Peyer's patch (tissue), 4 donors: ENCODE results near the gene NME4. TPM values are rescaled to one million over a fixed set of nuclear protein-coding genes. Genes with fewer than 3 reads are reported as not detected.
A peak's percentile ranks its signal among the peaks of the same experiment; 100 is the strongest.
"Not testable (repeated sequence)": the region's sequence is repeated elsewhere in the genome, so short reads cannot be mapped to it uniquely, and the experiment has no call there.

ENCODE experiments used
- DNase-seq, 3 donors: peaks; one replicate each; pipeline ENCODE4 v3.0.0-alpha.2; 2017 to 2019
- H3K27ac ChIP-seq, 4 donors: fragments of 200-600 bp; sonication (generic); one replicate each; pipeline ENCODE4 v1.5.1; 2016 to 2019
- H3K27me3 ChIP-seq, 2 donors: fragments of 200-600 bp; sonication (generic); one replicate each; pipeline ENCODE4 v1.5.1; 2019
- H3K36me3 ChIP-seq, 3 donors: fragments of 200-600 bp; sonication (generic); one replicate each; pipeline ENCODE4 v1.5.1; 2016 to 2019
- H3K4me1 ChIP-seq, 4 donors: fragments of 200-600 bp; sonication (generic); one replicate each; pipeline ENCODE4 v1.5.1; 2016 to 2019
- H3K4me3 ChIP-seq, 4 donors: fragments of 200-600 bp; sonication (generic); 1 replicate in 3 of 4; 2 replicates in 1 of 4; pipeline ENCODE4 v1.5.1; 2016 to 2019; ENCODE audit warnings: mild to moderate bottlenecking in 1 of 4
- H3K9me3 ChIP-seq, 4 donors: fragments of 200-600 bp; sonication (generic); one replicate each; pipeline ENCODE4 v1.5.1; 2016 to 2019; ENCODE audit warnings: mild to moderate bottlenecking in 1 of 4
- POLR2A ChIP-seq, 2 donors: fragments of 450-650 bp; IDR thresholded peaks; one replicate each; pipeline ENCODE4 v1.5.1; 2017; ENCODE audit warnings: antibody characterized with exemption in 2 of 2, mild to moderate bottlenecking in 2 of 2, moderate library complexity in 2 of 2
- total RNA-seq, 4 donors: library from RNA; depleted of rRNA; stranded (reverse); fragments of >200 nt; gene quantifications; one replicate each; pipeline ENCODE4 v1.1.0, GENCODE V29; 2016
- TF ChIP-seq, protein P1 (sequence below), 6 experiments: fragments of 450-650 bp in 4 of 6; fragments of 200-600 bp in 2 of 6; sonication (generic) in 1 of 6; IDR thresholded peaks; one replicate each; pipeline ENCODE4 v1.5.1; 2017 to 2019; ENCODE audit warnings: antibody characterized with exemption in 6 of 6, mild to moderate bottlenecking in 3 of 6, moderate library complexity in 1 of 6

Gene NME4
- total RNA-seq, 4 donors from 2014 or later, result 9.6 to 65.2 (median 29.5) TPM

DNA sequence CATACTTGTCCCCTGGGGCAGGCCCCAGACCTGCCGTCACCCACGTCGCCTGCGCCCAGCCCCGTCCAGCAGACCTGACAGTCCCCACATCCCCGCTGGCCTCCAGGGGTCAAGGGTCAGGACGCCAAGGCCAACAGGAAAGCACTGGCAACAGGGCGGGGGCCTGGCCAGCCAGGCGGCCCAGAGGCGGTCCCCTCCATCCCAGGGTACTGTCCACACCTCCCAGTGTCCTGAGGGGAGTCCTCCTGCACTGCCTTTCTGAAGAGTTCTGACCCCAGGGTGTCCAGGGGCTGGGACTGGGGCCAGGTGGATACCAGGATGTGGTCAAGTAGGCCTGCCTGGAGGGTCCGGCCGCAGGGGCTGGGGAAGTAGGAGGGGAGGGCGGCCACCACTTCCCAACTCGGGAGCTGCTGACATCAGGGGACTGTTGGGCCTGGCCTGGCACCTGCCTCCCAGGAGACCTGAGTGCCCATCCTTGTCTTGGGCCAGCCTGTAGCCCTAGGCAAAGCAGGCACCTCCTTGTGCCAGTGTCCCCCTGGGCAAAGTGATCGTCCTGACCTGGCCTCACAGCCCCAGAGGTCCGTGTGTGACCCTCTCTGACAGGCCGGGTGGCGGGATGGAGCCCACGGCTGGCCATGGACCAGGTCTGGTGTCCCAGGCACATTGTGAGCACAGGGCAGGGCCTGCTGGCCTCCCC is 37.8 kb upstream of the NME4 start:
- H3K4me1 ChIP-seq, result peaks cover 0 to 4% (median 2%) of the 10 kb centered on the region in 4 donors
- H3K9me3 ChIP-seq, result no peaks in the 10 kb centered on the region
- TF ChIP-seq, protein P1, sequence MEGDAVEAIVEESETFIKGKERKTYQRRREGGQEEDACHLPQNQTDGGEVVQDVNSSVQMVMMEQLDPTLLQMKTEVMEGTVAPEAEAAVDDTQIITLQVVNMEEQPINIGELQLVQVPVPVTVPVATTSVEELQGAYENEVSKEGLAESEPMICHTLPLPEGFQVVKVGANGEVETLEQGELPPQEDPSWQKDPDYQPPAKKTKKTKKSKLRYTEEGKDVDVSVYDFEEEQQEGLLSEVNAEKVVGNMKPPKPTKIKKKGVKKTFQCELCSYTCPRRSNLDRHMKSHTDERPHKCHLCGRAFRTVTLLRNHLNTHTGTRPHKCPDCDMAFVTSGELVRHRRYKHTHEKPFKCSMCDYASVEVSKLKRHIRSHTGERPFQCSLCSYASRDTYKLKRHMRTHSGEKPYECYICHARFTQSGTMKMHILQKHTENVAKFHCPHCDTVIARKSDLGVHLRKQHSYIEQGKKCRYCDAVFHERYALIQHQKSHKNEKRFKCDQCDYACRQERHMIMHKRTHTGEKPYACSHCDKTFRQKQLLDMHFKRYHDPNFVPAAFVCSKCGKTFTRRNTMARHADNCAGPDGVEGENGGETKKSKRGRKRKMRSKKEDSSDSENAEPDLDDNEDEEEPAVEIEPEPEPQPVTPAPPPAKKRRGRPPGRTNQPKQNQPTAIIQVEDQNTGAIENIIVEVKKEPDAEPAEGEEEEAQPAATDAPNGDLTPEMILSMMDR (IDR thresholded peaks at IDR 0.05), result no peak
- no peak for TF ChIP-seq POLR2A (IDR thresholded peaks at IDR 0.05)
- no peak for DNase-seq
- H3K36me3 ChIP-seq, result no peaks in the 10 kb centered on the region
- no peak overlapping the region for H3K4me3 ChIP-seq
- no peaks in the 10 kb centered on the region for H3K27me3 ChIP-seq
- H3K27ac ChIP-seq, result no peak overlapping the region

DNA sequence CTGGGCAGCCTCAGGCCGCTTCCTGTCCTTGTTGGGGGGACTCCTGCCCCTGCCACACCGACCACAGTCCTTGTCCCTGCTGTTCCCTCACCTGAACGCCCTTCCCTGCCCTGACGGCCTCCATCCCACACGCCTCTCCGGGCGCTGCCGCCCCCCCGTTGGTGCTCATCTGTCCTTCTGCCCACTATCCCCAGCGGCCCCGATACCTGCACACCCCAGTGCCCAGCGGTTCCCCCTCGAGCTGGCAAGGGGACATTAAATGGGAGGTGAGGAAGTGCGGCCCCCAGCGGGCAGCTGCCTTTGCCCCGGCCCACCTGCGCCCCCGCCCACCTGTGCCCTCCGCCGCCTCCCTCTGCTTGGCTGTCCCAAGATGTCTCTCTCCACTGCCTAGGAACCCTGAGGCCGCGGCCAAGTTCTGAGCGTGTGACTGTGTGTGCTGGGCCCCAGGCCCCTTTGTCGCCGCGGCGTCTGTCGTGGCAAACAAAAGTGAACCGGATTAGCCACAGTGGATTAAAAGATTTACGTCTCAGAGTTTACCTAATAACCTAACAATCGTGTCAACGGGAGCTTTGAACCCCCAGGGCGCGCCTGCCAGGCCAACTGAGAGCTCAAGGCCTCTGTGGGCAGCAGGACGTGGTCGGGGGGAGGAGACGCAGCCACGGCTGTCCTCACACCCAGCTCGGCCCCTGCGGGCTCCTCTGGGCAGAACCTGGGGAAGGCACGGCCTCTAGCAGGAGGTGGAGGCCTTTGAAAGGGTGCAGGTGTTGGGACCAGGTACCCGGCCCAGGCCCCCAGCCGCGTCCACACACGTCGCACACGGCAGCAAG is 36.9 kb upstream of the NME4 start:
- Histone ChIP-seq H3K4me3 (no peak overlapping the region), H3K4me1 (peaks cover 0 to 4% (median 2%) of the 10 kb centered on the region in 4 donors), H3K27ac (no peak overlapping the region), H3K27me3 (no peaks in the 10 kb centered on the region), H3K9me3 (no peaks in the 10 kb centered on the region), H3K36me3 (no peaks in the 10 kb centered on the region)
- no peak for DNase-seq
- TF ChIP-seq POLR2A (IDR thresholded peaks at IDR 0.05), result no peak
- TF ChIP-seq, protein P1 (IDR thresholded peaks at IDR 0.05), result no peak

DNA sequence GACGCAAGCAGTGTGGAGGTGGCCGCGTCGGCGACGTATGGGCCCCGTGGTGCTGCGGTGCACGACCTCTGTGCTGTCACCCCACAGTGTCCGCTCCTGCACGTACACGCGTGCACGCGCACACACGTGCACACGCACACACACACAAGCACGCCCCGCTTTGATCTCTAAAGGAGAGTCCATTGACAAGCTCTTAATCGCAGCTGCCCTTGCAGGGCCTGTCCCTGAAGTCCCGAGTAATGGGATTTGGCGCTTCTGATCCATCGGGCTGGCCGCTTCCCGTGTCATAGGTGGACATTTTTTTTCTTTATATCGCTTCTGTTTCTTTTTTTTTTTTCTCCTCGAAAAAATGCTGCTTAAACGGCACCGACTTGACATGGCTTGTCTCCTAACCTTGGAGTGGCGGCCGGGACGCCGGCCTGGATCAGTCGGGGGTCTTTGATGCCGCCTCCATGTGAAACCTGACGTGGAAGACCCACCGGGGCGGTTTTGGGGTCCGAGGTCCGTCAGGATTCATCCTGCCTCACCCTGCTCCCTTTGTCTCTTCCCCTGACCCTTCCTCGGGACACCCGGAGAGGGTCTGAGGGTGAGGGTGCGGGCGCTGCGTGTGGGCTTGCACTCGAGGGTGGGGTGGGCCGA is 36.2 kb upstream of the NME4 start:
- Histone ChIP-seq H3K9me3 (no peaks in the 10 kb centered on the region), H3K4me1 (peaks cover 0 to 4% (median 2%) of the 10 kb centered on the region in 4 donors), H3K4me3 (no peak overlapping the region), H3K27ac (no peak overlapping the region), H3K27me3 (no peaks in the 10 kb centered on the region), H3K36me3 (no peaks in the 10 kb centered on the region)
- no peak for DNase-seq
- TF ChIP-seq POLR2A (IDR thresholded peaks at IDR 0.05), result no peak
- TF ChIP-seq, protein P1 (IDR thresholded peaks at IDR 0.05), result no peak

DNA sequence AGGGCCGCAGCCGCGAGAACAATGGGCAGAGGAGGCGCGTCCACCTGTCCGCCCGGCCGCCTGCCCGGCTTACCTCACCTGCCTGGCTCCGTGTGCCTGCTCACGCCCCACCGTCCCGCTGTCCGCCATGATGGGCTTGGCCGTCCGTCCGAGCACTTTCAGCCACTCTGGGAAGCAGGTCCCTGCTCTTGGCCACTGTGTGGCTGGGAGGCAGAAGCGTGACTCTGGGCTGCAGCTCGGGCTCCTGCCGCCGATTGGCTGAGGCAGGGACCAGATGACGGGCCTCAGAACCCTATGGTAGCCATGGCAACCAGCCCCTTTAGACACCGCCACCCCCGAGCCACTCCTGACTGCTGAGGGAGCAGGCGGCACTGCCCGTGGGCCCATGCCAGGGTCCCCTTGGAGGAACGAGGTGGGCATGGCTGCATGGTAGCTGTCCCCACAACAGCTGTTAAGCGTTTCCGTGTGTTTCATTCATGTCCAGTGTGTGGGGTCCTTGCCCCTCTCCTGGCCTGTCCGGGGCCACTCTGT is 35.6 kb upstream of the NME4 start:
- H3K36me3 ChIP-seq, result no peaks in the 10 kb centered on the region
- H3K27me3 ChIP-seq, result no peaks in the 10 kb centered on the region
- DNase-seq, result no peak
- no peak for TF ChIP-seq POLR2A (IDR thresholded peaks at IDR 0.05)
- TF ChIP-seq, protein P1 (IDR thresholded peaks at IDR 0.05), result no peak
- no peak overlapping the region for H3K4me3 ChIP-seq
- H3K4me1 ChIP-seq, result peaks cover 0 to 4% (median 2%) of the 10 kb centered on the region in 4 donors
- H3K9me3 ChIP-seq, result no peaks in the 10 kb centered on the region
- no peak overlapping the region for H3K27ac ChIP-seq

DNA sequence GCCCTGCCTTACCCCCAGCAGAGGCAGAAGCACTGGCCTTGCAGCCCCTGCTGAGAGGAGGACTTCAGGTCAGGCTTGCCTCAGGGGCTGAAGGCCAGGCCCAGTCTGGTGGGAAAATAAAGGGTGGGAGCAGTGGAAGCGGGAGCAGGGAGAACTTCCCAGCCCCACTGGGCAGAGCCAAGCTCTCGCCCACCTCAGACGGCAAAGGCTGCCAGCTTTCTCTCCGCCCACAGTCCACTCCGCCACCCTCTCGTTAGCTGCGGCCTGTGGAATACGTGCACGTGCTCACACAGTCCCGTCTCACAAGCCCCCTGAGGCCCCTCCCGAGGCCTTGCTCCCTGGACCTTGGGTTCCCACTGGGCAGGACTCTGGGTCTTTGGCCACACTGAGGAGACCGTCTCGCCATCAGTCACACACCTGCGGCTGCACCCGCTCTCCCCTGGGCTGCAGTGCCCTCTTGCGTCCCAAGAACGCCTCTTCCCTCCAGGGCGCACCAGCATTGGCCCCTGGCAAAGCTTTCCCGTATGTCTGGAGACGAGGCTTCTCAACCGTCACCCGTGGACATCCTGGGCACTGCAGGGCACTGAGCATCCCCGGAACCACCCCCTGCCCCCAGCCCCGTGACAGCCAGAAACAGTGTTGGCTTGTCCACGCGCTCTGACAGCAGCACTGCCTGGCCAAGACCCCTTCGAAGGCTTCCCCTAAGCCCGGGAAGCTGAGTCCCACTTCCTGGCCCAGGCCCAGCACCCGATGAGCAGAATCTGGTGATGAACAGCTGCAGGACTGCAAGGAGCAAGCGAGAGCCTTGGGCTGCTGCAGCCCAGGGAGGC is 34.9 kb upstream of the NME4 start:
- DNase-seq, result peak; percentile 66 to 90 (median 87)
- H3K27me3 ChIP-seq, result no peaks in the 10 kb centered on the region
- H3K27ac ChIP-seq, result no peak overlapping the region
- peaks cover 0 to 4% (median 2%) of the 10 kb centered on the region in 4 donors for H3K4me1 ChIP-seq
- no peak overlapping the region for H3K4me3 ChIP-seq
- H3K9me3 ChIP-seq, result no peaks in the 10 kb centered on the region
- no peak for TF ChIP-seq POLR2A (IDR thresholded peaks at IDR 0.05)
- TF ChIP-seq, protein P1 (IDR thresholded peaks at IDR 0.05), result peak; percentile 61 to 91 (median 81)
- peaks cover 0 to 6% (median 0%) of the 10 kb centered on the region in 3 donors for H3K36me3 ChIP-seq

DNA sequence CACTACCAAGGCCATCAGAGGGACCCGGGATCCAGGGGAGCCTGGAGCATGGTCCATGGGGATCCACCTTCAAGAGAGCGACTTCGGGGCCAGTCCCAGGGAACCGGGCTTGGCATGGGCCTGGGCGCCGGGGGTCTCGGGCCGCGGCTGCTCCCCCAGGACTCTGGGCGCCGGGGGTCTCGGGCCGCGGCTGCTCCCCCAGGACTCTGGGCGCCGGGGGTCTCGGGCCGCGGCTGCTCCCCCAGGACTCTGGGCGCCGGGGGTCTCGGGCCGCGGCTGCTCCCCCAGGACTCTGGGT is 34.3 kb upstream of the NME4 start:
- DNase-seq, H3K27ac ChIP-seq, H3K4me3 ChIP-seq, H3K4me1 ChIP-seq, H3K9me3 ChIP-seq, H3K27me3 ChIP-seq: not testable (repeated sequence)
- H3K36me3 ChIP-seq, result peaks cover 0 to 11% (median 0%) of the 10 kb centered on the region in 3 donors
